ENCODE results near the gene LYVE1.

LYVE1 gene

GRCh38 chr11:10519630-10520029 is 48.8 kb downstream of the LYVE1 start:
- no peak for DNase-seq

- no peak for DNase-seq
Observed at GRCh38 chr11:10518891-10519290, 49.6 kb downstream of the LYVE1 start.

- no peak for DNase-seq
Observed at GRCh38 chr11:10518123-10518522, 50.3 kb downstream of the LYVE1 start.

- DNase-seq = no peak
Observed at GRCh38 chr11:10515418-10515817, 53.0 kb downstream of the LYVE1 start.

GRCh38 chr11:10514709-10515108 is 53.8 kb downstream of the LYVE1 start:
- no peak for DNase-seq

- no peak for DNase-seq
Observed at GRCh38 chr11:10514202-10514601, 54.3 kb downstream of the LYVE1 start.

GRCh38 chr11:10511181-10511621 is 57.3 kb downstream of the LYVE1 start:
- DNase-seq = no peak

Measured in amniotic stem cell (primary cell).